ENCODE data around the gene FOXD4L3.
"Not testable (repeated sequence)": the region's sequence is repeated elsewhere in the genome, so short reads cannot be mapped to it uniquely, and the experiment has no call there.

Gene FOXD4L3

GRCh38 chr9:68351689-68352088 lies 49.0 kb downstream of the FOXD4L3 start:
- H3K36me3 ChIP-seq (ENCODE audit: control insufficient read depth, insufficient read depth, low read length); H3K9me3 ChIP-seq (ENCODE audit: control insufficient read depth, low read length); H3K27ac ChIP-seq (ENCODE audit: low read depth, low read length, severe bottlenecking); H3K4me3 ChIP-seq (ENCODE audit: extremely low read depth, insufficient read depth, low read length, poor library complexity, severe bottlenecking); H3K4me1 ChIP-seq (ENCODE audit: control insufficient read depth, insufficient read depth, low read length, poor library complexity, severe bottlenecking): not testable (repeated sequence)
- WGBS, 2 experiments (ENCODE audit: insufficient coverage in 2 of 2), result 80% methylated on average over 1 of the region's 4 CpGs; no CpG with 5 or more reads in 1 of the 2 experiments

Measured in mesodermal cell (in vitro differentiated cells).